H9 (cell line): ENCODE measurements around the gene MCF2L. TPM values are rescaled to one million over a fixed set of nuclear protein-coding genes. Genes with fewer than 3 reads are reported as not detected.

Experiments used
- DNase-seq: peaks from one replicate; pipeline ENCODE4 v3.0.0-alpha.2; 2017
- H2AFZ ChIP-seq: one replicate; pipeline ENCODE4 v1.6.1; 2013; ENCODE audit warnings: mild to moderate bottlenecking, low read length, control low read depth, moderate library complexity
- H2AK5ac ChIP-seq: 2 replicates; pipeline ENCODE4 v1.6.1; 2013; ENCODE audit warnings: low read length, control low read depth, mixed read lengths; ENCODE audit not compliant: insufficient read length
- H2BK120ac ChIP-seq: one replicate; pipeline ENCODE4 v1.6.1; 2013; ENCODE audit warnings: low read depth, mild to moderate bottlenecking, low read length, control low read depth, inconsistent platforms; ENCODE audit not compliant: poor library complexity, severe bottlenecking
- H2BK12ac ChIP-seq: 2 replicates; pipeline ENCODE4 v1.6.1; 2013; ENCODE audit warnings: low read length, control low read depth, mixed read lengths, low read depth; ENCODE audit not compliant: insufficient read length
- H2BK15ac ChIP-seq: 2 replicates; pipeline ENCODE4 v1.6.1; 2013; ENCODE audit warnings: low read depth, low read length, control low read depth
- H2BK20ac ChIP-seq: one replicate; pipeline ENCODE4 v1.6.1; 2013; ENCODE audit warnings: low read depth, mild to moderate bottlenecking, low read length, control low read depth, inconsistent platforms; ENCODE audit not compliant: poor library complexity, severe bottlenecking
- H2BK5ac ChIP-seq: 2 replicates; pipeline ENCODE4 v1.6.1; 2013; ENCODE audit warnings: low read length, control low read depth, mixed read lengths; ENCODE audit not compliant: insufficient read length
- H3K14ac ChIP-seq: 2 replicates; pipeline ENCODE4 v1.6.1; 2013; ENCODE audit warnings: low read length, control low read depth; ENCODE audit not compliant: insufficient read depth
- H3K18ac ChIP-seq: 2 replicates; pipeline ENCODE4 v1.6.1; 2013; ENCODE audit warnings: low read depth, mild to moderate bottlenecking, mixed read lengths, low read length, control low read depth; ENCODE audit not compliant: insufficient read length
- H3K23ac ChIP-seq: 2 replicates; pipeline ENCODE4 v1.6.1; 2013; ENCODE audit warnings: low read length, control low read depth, mixed read lengths, low read depth; ENCODE audit not compliant: insufficient read length
- H3K23me2 ChIP-seq: 2 replicates; pipeline ENCODE4 v1.6.1; 2013; ENCODE audit warnings: low read depth, mild to moderate bottlenecking, mixed read lengths, low read length, control low read depth; ENCODE audit not compliant: insufficient read length, poor library complexity, severe bottlenecking
- H3K27ac ChIP-seq: 2 replicates; pipeline ENCODE4 v1.5.1; 2013; ENCODE audit warnings: low read length, control low read depth, mixed read lengths, low read depth; ENCODE audit not compliant: insufficient read length
- H3K27me3 ChIP-seq: 2 replicates; pipeline ENCODE4 v1.6.1; 2013; ENCODE audit warnings: low read length, control low read depth, inconsistent platforms; ENCODE audit not compliant: insufficient read depth
- H3K4ac ChIP-seq: 2 replicates; pipeline ENCODE4 v1.6.1; 2013; ENCODE audit warnings: low read depth, mild to moderate bottlenecking, control low read depth, inconsistent platforms, low read length, moderate library complexity
- H3K4me1 ChIP-seq: 2 replicates; pipeline ENCODE4 v1.6.1; 2013; ENCODE audit warnings: low read length, control low read depth, inconsistent platforms; ENCODE audit not compliant: insufficient read depth
- H3K4me2 ChIP-seq: 2 replicates; pipeline ENCODE4 v1.6.1; 2013; ENCODE audit warnings: low read length, control low read depth, mixed read lengths; ENCODE audit not compliant: insufficient read length, insufficient read depth
- H3K56ac ChIP-seq: 2 replicates; pipeline ENCODE4 v1.6.1; 2013; ENCODE audit warnings: low read depth, mild to moderate bottlenecking, mixed read lengths, low read length, control low read depth; ENCODE audit not compliant: insufficient read length
- H3K79me1 ChIP-seq: 2 replicates; pipeline ENCODE4 v1.6.1; 2013; ENCODE audit warnings: low read depth, mild to moderate bottlenecking, moderate library complexity, low read length, control low read depth, inconsistent platforms; ENCODE audit not compliant: insufficient read depth, poor library complexity, severe bottlenecking
- H3K79me2 ChIP-seq: 2 replicates; pipeline ENCODE4 v1.6.1; 2013; ENCODE audit warnings: low read length, control low read depth, inconsistent platforms; ENCODE audit not compliant: insufficient read depth
- H3K9ac ChIP-seq: 2 replicates; pipeline ENCODE4 v1.6.1; 2013; ENCODE audit warnings: low read length, control low read depth, mixed read lengths; ENCODE audit not compliant: insufficient read length; ENCODE audit errors: extremely low read depth
- H3K9me3 ChIP-seq: one replicate; pipeline ENCODE4 v1.6.1; 2013; ENCODE audit warnings: low read depth, low read length, inconsistent platforms; ENCODE audit not compliant: control insufficient read depth
- H3T11ph ChIP-seq: one replicate; pipeline ENCODE4 v1.6.1; 2013; ENCODE audit warnings: mild to moderate bottlenecking, low read length, control low read depth, inconsistent platforms
- H4K20me1 ChIP-seq: one replicate; pipeline ENCODE4 v1.6.1; 2013; ENCODE audit not compliant: control insufficient read depth, insufficient read length, insufficient read depth
- H4K5ac ChIP-seq: 2 replicates; pipeline ENCODE4 v1.6.1; 2013; ENCODE audit warnings: low read depth, mild to moderate bottlenecking, mixed read lengths, low read length, control low read depth; ENCODE audit not compliant: insufficient read length
- H4K8ac ChIP-seq: replicated peaks from 2 replicates; pipeline ENCODE4 v1.6.1; 2013; ENCODE audit warnings: low read length, control low read depth, mixed read lengths, low read depth; ENCODE audit not compliant: insufficient read length
- H4K91ac ChIP-seq: 2 replicates; pipeline ENCODE4 v1.6.1; 2013; ENCODE audit warnings: low read depth, mild to moderate bottlenecking, moderate library complexity, mixed read lengths, low read length, control low read depth; ENCODE audit not compliant: insufficient read length
- H3K27ac Mint-ChIP-seq, 3 experiments: 2 replicates in 2 of 3; 3 replicates in 1 of 3; pipeline ENCODE4 v1.8.0; 2020 to 2021; ENCODE audit warnings: mixed read lengths in 3 of 3, mild to moderate bottlenecking in 1 of 3, moderate library complexity in 1 of 3
- H3K27me3 Mint-ChIP-seq: 2 replicates; pipeline ENCODE4 v1.8.0; 2021; ENCODE audit warnings: low read depth, mild to moderate bottlenecking, moderate library complexity, mixed read lengths
- H3K36me3 Mint-ChIP-seq, 3 experiments: 2 replicates in 2 of 3; 3 replicates in 1 of 3; pipeline ENCODE4 v1.8.0; 2020 to 2021; ENCODE audit warnings: low read depth in 3 of 3, mixed read lengths in 3 of 3; ENCODE audit not compliant: insufficient read depth in 1 of 3
- H3K4me1 Mint-ChIP-seq, 2 experiments: 2 replicates each; pipeline ENCODE4 v1.8.0; 2020; ENCODE audit warnings: mixed read lengths in 2 of 2
- H3K4me3 Mint-ChIP-seq, 2 experiments: 2 replicates in 1 of 2; 3 replicates in 1 of 2; pipeline ENCODE4 v1.8.0; 2020 to 2021; ENCODE audit warnings: mild to moderate bottlenecking in 2 of 2, mixed read lengths in 2 of 2, moderate library complexity in 1 of 2
- H3K9me3 Mint-ChIP-seq, 2 experiments: 2 replicates in 1 of 2; 3 replicates in 1 of 2; pipeline ENCODE4 v1.8.0; 2020; ENCODE audit warnings: mild to moderate bottlenecking in 2 of 2, mixed read lengths in 2 of 2, moderate library complexity in 1 of 2
- WGBS: extraction: QIAGEN DNeasy Blood & Tissue Kit; methylation state at CpG from one replicate; pipeline ENCODE4 v1.1.7; 2013; ENCODE audit warnings: missing lambda C conversion rate, low lambda C conversion rate, mixed read lengths; ENCODE audit not compliant: insufficient read length; ENCODE audit errors: extremely low coverage; 5-methylcytosine and 5-hydroxymethylcytosine counted together
- total RNA-seq: library from RNA; stranded (reverse); gene quantifications from 2 replicates; pipeline ENCODE4 v1.2.1, GENCODE V29; 2021
- TF ChIP-seq, protein P1 (sequence below): fragments of 200-600 bp; sonication (generic); conservative IDR thresholded peaks from 3 replicates; pipeline ENCODE4 v1.8.0; 2021; ENCODE audit warnings: antibody characterized with exemption, mild to moderate bottlenecking

MCF2L gene
- total RNA-seq, 1 experiment from 2014 or later = 18.5 TPM

- Histone ChIP-seq H4K5ac (no peak overlapping the region), H4K20me1 (no peaks in the 10 kb centered on the region), H3K9ac (no peak overlapping the region), H2BK15ac (no peak overlapping the region; the same call in 1 of the 2 replicates), H3T11ph (no peak overlapping the region), H3K9me3 (no peaks in the 10 kb centered on the region), H3K27ac (no peak overlapping the region), H2BK5ac (no peak overlapping the region), H2BK120ac (no peak overlapping the region), H2BK12ac (no peak overlapping the region), H4K91ac (no peak overlapping the region), H2BK20ac (no peak overlapping the region), H2AK5ac (no peak overlapping the region), H4K8ac (no peak overlapping the region), H2AFZ (no peak overlapping the region), H3K79me1 (no peaks in the 10 kb centered on the region), H3K4me1 (no peaks in the 10 kb centered on the region), H3K79me2 (no peaks in the 10 kb centered on the region), H3K23ac (no peak overlapping the region), H3K14ac (no peak overlapping the region; the same call in 1 of the 2 replicates), H3K18ac (no peak overlapping the region), H3K56ac (no peak overlapping the region), H3K27me3 (no peaks in the 10 kb centered on the region), H3K4me2 (no peak overlapping the region), H3K4ac (no peak overlapping the region), H3K23me2 (no peaks in the 10 kb centered on the region)
- TF ChIP-seq, protein P1, sequence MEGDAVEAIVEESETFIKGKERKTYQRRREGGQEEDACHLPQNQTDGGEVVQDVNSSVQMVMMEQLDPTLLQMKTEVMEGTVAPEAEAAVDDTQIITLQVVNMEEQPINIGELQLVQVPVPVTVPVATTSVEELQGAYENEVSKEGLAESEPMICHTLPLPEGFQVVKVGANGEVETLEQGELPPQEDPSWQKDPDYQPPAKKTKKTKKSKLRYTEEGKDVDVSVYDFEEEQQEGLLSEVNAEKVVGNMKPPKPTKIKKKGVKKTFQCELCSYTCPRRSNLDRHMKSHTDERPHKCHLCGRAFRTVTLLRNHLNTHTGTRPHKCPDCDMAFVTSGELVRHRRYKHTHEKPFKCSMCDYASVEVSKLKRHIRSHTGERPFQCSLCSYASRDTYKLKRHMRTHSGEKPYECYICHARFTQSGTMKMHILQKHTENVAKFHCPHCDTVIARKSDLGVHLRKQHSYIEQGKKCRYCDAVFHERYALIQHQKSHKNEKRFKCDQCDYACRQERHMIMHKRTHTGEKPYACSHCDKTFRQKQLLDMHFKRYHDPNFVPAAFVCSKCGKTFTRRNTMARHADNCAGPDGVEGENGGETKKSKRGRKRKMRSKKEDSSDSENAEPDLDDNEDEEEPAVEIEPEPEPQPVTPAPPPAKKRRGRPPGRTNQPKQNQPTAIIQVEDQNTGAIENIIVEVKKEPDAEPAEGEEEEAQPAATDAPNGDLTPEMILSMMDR = no peak
- Mint-ChIP-seq H3K4me3 (no peak overlapping the region), H3K27me3 (peaks cover 4% of the 10 kb centered on the region), H3K4me1 (peaks cover 4 to 9% of the 10 kb centered on the region in 2 experiments; a peak in 3 of 4 replicates), H3K9me3 (peaks cover 9 to 10% of the 10 kb centered on the region in 2 experiments; a peak in 4 of 5 replicates), H3K36me3 (peaks cover 0 to 6% (median 2%) of the 10 kb centered on the region in 3 experiments; a peak in 4 of 7 replicates), H3K27ac (no peak overlapping the region)
- no CpG with 5 or more reads among the region's 20 CpGs for WGBS
- DNase-seq = no peak
Observed at GRCh38 chr13:112976526-112976925, 7.5 kb downstream of the MCF2L start.
